Fibroblast of skin of left biceps (primary cell): ENCODE results near the gene METTL25.
A peak's percentile ranks its signal among the peaks of the same experiment; 100 is the strongest.

Source experiments
- DNase-seq, 2 experiments: peaks; one replicate each; pipeline ENCODE4 v3.0.0-alpha.2; 2013; ENCODE audit warnings: low read depth in 2 of 2

METTL25 gene

GRCh38 chr12:82400819-82401218, 42.5 kb downstream of the METTL25 start:
- no peak for DNase-seq

- no peak for DNase-seq
These were observed 48.3 kb downstream of the METTL25 start for GRCh38 chr12:82406651-82407050.

- no peak for DNase-seq
These were observed 49.2 kb downstream of the METTL25 start for GRCh38 chr12:82407481-82407880.

DNA sequence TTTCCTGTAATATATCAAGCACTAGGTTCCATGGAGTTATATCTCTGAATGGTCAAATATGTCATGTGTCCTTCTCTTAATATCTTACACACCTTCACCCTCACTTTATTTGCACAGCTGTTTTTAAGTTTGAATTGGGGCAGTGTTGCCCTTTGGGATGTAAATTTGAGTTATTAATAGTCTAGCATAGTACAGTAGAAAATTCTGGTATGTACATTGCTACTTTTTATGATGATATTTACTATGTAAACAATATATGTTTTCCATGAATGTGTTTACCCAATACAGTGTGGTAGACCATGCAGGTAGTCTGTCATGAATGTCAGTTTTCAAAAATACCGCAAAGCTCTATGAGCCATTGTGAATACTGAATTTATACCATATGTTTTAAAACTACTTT, 50.5 kb downstream of the METTL25 start:
- DNase-seq = no peak

DNA sequence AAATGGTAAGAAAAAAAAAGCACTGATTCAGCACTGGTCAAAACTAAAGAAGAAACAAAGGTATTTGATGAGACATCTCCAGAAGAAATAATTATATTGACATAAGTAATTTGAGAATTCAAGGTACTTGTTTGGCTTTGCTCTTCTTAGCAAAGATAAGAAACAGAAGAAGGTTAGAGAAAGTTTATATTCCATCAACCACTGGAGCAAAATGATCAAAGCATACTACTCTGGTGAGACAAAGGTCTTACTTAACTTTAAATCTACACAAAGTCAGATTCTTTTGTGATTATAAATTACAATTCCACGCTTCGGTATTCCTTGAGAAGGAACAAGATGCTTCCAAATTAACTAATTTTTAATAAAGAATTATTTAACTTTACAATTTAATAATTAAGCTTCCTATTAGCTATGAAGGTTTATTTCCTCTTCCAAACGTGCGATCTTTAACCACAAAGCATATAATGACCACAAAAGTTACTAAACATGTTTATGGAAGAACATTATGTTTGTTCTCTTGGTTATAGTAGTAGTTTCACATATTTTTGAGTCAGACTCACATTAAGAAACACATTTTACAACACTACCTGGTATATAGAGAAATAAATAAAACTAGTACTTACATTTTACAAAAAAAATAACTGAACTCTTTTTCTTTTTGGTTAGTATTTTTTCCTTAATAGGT, 53.4 kb downstream of the METTL25 start:
- DNase-seq = no peak

DNA sequence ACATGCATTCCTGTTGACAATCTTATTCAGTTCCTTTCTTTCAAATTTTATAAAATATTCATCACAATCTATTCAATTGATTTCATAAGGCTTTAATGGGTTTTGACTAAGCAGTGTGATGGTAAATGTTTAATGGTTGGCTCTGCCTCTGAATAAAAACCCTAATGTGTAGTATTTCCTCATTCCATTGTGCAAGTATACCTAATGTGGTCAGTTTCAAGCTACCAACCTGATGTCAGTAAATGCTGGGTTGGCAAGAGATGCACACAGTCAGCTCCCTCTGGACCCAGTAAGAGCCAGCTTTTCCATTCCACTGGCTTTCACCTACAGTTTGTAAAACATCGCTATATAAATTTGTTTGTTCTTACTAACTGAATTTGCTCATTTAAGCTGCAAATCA, 53.9 kb downstream of the METTL25 start:
- no peak for DNase-seq

GRCh38 chr12:82414044-82414443, 55.7 kb downstream of the METTL25 start:
- DNase-seq = no peak

- DNase-seq = no peak
These were observed 56.6 kb downstream of the METTL25 start for GRCh38 chr12:82414926-82415325.

- DNase-seq = no peak
These were observed 57.1 kb downstream of the METTL25 start for GRCh38 chr12:82415402-82415801.

- DNase-seq = peak; percentile 49 to 56
These were observed 66.9 kb downstream of the METTL25 start for GRCh38 chr12:82425241-82425640.

DNA sequence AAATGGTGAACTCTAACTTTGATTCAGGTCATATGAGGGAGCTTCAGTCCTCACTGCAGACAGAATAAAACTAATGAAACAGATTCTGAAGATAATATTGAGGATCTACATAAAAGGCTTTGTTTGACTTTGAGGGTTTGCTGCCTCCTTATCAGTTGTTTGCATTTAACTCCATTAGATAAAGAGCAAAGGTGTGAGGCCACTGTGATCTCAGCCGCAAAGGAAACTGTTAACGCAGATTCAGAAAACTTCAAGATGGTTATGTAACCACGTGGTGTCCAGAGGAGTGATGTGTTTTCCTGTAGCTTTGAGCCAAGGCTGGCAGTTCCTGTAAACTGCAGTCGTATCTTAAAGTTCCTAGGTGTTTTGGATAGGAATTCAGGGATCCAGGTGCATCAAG, 67.8 kb downstream of the METTL25 start:
- DNase-seq = no peak

DNA sequence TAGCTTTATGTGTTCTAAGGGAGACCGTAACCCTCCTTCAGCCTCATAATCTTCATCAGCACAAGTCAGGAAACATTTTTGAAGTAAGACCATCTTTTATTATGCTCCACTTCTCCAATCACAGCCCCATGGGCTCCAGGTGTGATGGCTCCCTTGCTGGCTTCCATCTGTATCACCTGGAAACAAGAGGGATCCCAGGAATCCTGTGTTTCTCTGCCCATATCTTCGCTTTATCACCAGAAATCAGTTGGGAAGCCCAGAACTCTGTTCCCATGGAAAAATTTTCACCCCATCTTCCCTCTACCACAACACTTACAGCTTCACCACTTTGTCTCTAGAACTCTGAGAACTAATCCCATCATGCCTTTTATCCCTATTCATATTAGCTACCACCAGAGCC, 68.3 kb downstream of the METTL25 start:
- DNase-seq = no peak

DNA sequence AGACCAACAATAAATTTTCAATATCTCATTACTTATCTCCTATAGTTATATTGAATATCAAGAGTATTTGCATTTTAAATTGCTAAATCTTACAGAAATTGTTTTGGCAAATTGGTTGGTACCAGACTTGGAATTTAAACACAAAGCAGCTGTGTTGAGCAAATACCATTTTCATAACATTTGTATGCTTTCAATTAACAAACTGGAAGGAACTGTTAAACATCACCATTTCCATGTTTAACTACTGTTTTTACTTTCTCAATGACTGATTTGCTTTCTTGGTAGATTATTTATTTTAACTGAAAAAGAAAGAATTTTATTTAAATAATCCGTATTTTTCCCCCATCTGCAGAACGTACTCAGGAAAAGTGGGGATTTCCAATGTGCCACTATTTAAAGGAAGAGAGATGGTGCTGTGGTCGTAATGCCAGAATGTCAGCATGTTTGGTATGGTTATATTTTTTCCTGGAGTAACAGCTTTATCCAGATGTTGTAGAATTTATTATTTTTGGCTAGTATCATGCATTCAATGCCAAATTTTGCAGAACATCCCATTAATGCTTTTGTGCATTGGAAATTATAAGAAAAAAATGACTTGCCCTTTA, 72.3 kb downstream of the METTL25 start:
- DNase-seq = no peak

GRCh38 chr12:82434392-82434911, 76.1 kb downstream of the METTL25 start:
- DNase-seq = no peak

DNA sequence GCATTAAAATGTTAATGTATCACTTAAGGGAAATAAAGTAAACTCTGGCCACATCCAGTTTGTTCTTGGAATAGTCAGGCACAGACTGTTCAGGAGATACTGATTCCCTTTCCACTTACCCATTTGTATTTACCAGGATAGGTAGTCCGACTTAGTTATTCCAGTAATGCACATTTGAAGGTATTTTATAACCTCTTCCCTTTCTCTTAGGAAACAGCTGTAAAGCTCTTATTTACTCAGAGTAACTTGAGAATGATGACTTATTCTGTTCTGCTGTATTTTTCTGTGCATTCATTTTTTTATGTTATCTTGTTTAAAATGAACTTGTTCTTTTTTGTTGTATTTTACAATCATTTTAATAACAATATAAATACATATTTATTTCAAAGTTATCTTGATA, 78.0 kb downstream of the METTL25 start:
- no peak for DNase-seq

GRCh38 chr12:82437744-82438143, 79.4 kb downstream of the METTL25 start:
- DNase-seq = no peak

DNA sequence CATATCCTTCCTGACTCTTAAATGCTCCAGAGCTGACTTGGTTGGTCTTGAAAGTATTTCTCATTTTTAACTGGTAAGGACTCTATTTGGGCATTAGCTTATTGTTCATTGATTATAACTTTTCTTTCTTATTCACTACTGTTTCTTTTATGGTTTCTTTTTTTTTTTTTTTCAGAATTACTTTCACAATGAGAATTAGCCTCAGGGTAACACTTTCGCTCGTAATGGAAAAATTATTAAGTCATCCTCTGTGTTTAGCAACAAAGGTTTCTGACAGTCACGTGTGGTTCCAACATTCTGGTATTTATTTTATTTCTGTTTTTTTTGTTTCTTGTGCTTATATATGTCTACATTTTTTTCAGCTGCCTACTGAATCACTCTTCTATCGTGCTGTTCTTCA, 80.0 kb downstream of the METTL25 start:
- DNase-seq = no peak

GRCh38 chr12:82440885-82441284, 82.6 kb downstream of the METTL25 start:
- DNase-seq = no peak

DNA sequence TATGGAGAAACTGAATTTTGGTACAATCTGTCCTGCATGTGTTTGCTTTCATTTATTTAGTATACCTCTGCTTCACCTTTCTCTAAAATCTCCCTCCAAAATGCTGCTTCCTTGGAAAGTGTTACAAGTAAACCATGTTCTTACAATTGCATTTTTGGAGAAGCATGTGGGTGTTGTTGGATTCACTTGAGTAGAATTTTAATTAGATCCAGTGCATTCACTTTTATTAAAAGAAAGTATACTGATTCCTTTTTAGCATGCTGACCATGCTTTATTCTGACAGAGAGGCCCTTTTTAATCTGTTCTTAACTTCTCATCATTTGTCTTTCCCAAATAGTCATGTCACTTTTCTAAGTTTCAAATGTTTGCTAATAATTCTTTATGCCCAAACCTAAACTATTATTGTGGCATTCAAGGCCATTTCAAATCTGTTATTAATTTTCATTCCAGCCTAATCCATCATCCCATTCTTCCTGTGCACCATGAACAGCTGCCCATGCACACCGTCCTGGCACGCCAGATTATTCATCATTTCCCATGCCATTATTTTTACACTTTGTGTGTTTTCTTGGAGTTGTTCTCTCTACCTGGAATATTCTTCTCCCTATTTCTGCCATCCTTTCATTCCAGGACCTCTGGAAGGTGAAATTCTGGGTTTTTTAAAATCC, 90.7 kb downstream of the METTL25 start:
- no peak for DNase-seq

GRCh38 chr12:82456633-82457032, 98.3 kb downstream of the METTL25 start:
- no peak for DNase-seq

DNA sequence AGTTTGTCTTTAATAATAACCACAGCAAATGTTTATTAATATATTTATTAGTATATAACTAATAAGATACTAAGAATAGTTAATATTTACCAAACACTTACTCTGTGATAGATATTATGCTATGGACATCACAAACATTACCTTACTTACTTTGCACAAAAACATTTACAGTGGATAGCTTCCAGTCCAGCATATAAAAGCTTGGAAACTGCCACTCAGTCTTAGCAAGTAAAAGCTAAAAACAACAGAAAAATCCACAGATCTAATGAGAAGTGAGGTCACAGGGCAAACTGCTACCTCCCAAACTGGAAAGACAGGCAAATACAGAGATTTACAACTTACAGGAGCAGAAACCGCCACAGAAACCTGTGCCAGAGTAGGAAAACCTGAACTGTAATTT, 99.8 kb downstream of the METTL25 start:
- DNase-seq = no peak

- no peak for DNase-seq
These were observed 103.1 kb downstream of the METTL25 start for GRCh38 chr12:82461393-82461792.

GRCh38 chr12:82461836-82462235, 103.5 kb downstream of the METTL25 start:
- DNase-seq = no peak
